MM.1S (cell line): ENCODE results near the gene LGR4.

Source experiments
- CTCF ChIP-seq: fragments of 300-600 bp; sonication (generic); IDR thresholded peaks from 2 replicates; pipeline ENCODE4 v1.5.1; 2016; ENCODE audit warnings: antibody characterized with exemption, low read length, mixed read lengths
- EZH2phosphoT487 ChIP-seq: fragments of 300-600 bp; sonication (generic); IDR thresholded peaks from 2 replicates; pipeline ENCODE4 v1.6.1; 2018; ENCODE audit warnings: antibody characterized with exemption, low read length

GRCh38 chr11:27443746-27444507 is 28.7 kb downstream of the LGR4 start:
- TF ChIP-seq CTCF (no peak), EZH2phosphoT487 (no peak)
